Fibroblast of skin of right quadriceps (primary cell): ENCODE measurements around the gene PPARGC1A.

Experiments
- DNase-seq: peaks from one replicate; pipeline ENCODE4 v3.0.0-alpha.2; 2013

PPARGC1A gene

DNA sequence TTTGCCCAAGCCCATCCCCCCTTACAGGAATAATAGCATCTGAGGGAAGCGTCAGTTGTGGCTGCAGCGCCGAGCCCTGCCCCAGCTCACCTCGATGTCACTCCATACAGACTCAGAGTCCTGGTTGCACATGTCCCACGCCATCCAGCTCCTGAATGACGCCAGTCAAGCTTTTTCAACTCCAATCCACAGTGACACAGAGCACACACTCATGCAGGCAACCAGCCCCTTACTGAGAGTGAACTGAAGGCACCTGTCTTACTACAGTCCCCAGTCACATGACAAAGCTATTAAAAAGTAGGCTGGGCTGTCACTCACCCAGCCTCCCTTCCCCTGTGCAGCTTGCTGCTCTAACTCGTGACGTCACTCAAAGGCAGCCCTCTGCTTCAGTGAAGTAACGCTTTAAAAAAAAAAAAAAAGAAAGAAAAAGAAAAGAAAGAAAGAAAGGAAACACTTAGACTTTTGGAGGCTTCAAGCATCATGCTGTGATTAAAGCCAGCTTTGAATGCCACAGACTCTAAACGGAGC is at the start of gene PPARGC1A:
Gene PPARGC1A, minus strand, starts transcription at position 234 of the 528 bp plus-strand sequence. Its CDS starts 90 bp downstream, at position 144.
- DNase-seq: peak; percentile 29

GRCh38 chr4:23938796-23939195 is 48.9 kb upstream of the PPARGC1A start:
- no peak for DNase-seq

- DNase-seq: peak; percentile 49
Measured at GRCh38 chr4:23937173-23937572, 47.3 kb upstream of the PPARGC1A start.

- DNase-seq: peak; percentile 91
Measured at GRCh38 chr4:23934915-23935314, 45.1 kb upstream of the PPARGC1A start.

GRCh38 chr4:23934223-23934622 is 44.4 kb upstream of the PPARGC1A start:
- no peak for DNase-seq

- peak; percentile 27 for DNase-seq
Measured at GRCh38 chr4:23932901-23933308, 43.1 kb upstream of the PPARGC1A start.

- no peak for DNase-seq
Measured at GRCh38 chr4:23932186-23932585, 42.3 kb upstream of the PPARGC1A start.

- no peak for DNase-seq
Measured at GRCh38 chr4:23931489-23931830, 41.6 kb upstream of the PPARGC1A start.

DNA sequence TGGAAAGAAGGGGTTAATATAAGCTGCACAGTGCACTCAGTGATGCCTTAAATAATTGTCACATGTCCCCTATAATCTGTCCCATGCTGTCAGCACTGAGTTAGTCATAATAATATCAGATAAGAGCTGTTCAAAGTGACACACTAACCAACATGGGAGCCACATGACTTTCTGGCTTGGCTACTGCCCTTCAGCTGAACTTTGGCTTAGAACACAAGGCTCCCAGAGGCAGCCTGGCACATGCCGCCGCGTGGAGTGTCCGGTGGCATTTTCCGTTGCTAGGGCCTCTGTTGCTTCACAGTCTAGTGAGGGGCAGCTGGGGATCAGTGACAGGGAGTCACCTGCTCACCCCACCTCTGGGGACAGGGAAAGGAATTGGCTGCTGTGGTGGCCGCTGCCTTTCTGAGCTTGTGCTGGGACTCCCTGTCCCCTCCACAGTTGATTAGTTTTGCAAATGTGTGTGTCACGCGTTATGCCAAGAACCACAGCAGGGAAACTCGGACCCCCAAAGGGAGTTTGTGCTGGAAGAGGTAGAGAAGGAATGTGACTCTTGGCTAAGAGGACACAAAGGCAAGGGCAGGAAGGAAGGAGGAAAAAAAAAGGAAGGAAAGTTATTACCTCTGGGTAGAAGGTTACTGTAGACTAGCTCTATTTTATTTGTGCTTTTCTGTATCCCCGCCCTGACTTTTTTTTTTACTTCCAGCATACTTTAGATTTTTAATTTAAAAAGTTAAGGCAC is 41.1 kb upstream of the PPARGC1A start:
- no peak for DNase-seq

DNA sequence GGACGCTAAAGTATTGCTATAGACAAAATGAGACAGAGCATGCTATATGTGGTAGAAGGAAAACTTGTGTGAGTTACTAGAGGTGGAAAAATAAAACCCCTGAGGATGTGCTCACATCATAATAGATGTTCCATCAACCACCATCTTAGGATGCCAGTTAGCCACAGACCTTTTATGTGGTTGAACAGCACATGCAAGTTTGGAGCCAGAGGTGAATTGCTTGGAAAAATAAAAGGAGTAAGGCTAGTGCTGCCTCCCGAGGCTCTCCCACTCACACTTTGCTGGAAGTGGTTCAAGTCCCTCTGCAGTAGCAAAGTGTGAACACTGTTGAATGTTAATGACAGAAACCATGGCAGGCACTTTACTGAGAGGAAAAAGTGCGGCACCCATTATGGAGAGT is 39.4 kb upstream of the PPARGC1A start:
- DNase-seq: no peak

DNA sequence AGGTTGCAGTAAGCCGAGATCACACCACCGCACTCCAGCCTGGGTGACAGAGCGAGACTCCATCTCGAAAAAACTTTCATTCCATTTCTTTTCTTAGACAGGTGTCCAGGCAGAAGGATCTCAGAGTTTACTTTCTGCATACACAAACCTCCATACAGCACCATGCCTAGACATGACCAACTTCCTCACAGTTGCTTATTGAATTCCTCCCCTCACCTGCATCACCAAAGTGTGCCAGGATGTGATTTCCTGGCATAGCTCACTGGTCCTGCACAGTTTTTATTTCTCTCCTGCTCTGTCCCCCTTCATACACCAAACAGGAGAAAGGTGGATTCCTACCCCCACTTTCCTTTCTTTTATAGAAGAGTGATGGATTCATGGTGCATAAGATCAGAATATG is 34.7 kb upstream of the PPARGC1A start:
- no peak for DNase-seq

- DNase-seq: no peak
Measured at GRCh38 chr4:23923840-23924239, 34.0 kb upstream of the PPARGC1A start.

GRCh38 chr4:23923141-23923540 is 33.3 kb upstream of the PPARGC1A start:
- DNase-seq: no peak

- DNase-seq: no peak
Measured at GRCh38 chr4:23922541-23923111, 32.8 kb upstream of the PPARGC1A start.

DNA sequence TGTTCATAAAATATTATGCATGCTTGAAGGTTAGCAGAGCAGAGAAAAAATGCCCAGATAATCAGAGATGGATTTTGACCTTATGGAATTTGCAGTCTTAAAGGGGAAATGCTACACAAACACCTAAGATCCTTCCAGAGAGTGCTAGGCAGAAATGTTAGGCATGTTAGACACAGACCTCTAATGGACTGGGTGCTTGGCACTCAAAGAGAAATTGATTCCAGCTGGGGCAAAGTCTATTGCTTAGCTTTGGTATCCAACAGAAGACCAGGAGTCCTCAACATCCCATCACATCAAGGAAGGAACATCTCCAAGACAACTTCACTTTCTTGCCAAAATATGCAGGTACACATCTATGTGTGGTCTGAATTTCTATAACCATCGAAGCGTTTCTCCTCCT is 32.2 kb upstream of the PPARGC1A start:
- no peak for DNase-seq

DNA sequence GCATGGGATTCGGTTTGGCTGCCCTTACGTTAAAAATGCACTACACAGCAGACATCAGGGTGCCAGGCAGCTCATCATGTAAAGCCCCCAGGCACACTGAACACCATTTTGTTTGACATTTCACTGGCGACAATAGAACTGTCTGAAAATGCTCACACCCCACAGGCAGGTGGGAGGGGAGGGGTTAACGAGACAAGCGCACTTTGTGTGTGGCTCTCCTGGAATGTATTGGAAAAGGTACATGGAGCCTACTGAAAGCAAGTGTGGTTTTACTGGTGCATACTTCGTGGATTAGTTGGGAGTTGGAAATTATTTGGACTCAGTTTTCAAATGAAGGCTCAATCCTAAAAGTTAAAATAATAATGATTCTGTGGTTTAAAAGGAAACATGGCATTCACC is 31.6 kb upstream of the PPARGC1A start:
- no peak for DNase-seq

DNA sequence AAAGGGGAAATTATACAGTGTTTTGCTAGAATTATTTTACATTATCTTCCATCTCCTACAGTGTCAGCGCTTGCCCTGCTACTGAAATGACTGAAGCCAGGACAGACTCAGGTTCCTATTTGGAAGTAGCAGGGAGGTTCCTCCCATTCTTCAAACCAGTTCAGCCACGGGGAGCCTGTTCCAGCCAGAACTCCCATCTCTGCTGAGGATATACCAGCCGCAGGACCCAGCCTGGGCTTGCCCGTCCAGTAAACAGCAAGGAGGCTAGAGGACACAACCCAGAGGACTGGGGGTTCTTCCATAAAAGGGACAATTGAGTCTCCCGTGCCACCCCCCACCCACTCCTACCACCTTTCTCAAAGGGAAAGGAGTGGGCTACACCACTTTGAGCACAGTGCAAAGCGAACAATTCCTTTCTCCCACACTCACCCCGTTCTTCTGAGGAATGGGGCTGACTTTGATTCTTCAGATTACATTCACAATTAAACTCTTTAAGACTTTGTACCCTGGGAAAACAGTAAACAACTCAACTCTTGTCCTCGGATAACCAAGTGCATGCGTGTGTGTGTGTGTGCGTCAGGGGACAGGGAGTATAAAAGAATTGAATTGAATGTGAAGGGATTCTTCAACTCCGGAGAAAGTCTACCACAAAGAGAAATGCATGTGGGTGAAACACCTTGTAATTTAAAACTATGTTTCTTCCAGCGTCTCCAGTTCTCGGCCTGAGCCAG is 31.0 kb upstream of the PPARGC1A start:
- no peak for DNase-seq

DNA sequence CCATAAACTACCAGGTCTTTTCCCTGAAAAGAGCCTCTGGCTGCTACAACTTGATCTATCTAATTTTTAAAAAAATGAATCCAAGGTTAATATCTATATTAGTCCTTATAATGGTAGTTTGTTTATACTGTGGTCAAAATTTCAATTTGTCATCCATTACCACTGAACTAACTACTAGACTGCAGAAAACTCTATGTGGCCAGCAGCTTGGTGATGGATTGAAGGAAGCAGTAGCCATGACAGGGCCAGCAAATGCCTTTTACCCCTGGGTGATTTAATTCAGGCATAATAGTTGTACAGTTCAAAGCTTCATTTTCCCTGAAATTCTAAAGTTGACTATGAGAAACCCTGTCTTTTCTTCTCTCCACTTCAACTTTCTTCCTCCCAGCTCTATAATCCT is 30.4 kb upstream of the PPARGC1A start:
- no peak for DNase-seq

GRCh38 chr4:23916282-23916681 is 26.4 kb upstream of the PPARGC1A start:
- DNase-seq: no peak

GRCh38 chr4:23915459-23916132 is 25.7 kb upstream of the PPARGC1A start:
- DNase-seq: no peak

DNA sequence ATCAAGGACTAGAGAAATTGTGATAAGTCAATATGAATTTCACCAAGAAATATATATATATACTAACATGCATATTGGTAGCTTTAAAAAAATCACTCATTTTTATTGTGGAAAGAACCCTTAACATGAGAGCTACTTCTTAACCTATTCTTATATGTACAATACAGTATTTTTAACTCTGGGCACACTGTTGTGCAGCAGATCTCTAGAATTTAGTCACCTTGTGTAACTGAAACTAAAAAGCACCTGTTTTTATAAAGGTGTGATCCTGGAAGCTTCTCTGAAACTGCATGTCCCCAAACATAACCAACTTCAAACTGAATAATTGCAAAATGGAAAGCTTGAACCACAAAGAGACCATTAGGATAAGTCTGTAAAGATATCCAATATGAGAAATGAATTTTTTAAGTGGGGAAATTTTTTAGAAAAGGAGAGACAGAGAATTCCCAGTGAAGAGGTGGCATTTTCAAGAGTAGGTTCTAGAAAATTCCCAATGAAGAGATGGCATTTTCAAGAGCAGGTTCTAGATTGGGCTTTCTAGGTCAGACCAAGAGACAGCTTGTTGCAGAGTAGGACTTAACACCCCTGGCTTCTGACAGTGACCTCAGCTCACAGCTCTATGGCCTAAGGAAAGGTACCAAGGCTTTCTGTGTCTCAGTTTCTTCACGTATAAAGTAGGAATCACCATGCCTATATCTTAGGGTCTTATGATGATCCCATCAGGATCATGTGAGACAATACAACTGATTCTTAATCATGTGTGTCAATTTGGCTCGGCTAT is 22.0 kb upstream of the PPARGC1A start:
- DNase-seq: no peak

GRCh38 chr4:23909671-23910070 is 19.8 kb upstream of the PPARGC1A start:
- no peak for DNase-seq

GRCh38 chr4:23906839-23907238 is 17.0 kb upstream of the PPARGC1A start:
- DNase-seq: no peak
